ENCODE results near the gene PLCE1.

DNA sequence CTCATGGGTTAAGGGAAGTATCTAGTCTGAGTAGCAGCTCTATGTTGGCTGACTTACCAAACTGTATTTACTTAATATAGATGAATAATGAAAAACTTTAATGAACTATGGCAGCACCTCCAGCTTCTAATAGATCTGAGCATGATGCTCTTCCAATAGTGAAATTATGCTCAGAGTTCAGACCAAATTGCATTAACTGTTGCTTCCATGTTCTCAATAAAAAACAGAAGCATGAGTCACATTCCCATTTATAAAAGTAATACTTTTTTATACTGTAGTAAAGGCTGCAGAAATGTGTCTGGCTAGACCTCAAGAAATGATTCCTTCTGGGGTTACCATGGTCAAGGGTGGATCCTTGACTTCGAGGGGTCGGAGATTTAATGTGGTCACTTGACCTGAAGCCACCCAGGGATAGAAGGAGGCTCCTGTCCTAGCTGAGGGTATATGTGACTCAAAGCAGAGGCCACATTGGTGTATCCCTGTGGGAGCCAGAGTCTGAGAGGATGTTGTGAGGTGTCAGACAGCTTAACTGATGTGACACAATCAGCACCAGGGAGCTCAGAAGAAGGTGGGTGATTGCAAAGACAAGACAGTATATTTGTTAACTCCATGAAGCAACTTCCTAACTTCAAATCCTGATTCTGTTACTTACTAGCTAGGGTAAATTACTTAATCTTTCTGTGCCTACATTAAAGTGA lies 19.8 kb upstream of the PLCE1 start:
- TF ChIP-seq, protein P1, sequence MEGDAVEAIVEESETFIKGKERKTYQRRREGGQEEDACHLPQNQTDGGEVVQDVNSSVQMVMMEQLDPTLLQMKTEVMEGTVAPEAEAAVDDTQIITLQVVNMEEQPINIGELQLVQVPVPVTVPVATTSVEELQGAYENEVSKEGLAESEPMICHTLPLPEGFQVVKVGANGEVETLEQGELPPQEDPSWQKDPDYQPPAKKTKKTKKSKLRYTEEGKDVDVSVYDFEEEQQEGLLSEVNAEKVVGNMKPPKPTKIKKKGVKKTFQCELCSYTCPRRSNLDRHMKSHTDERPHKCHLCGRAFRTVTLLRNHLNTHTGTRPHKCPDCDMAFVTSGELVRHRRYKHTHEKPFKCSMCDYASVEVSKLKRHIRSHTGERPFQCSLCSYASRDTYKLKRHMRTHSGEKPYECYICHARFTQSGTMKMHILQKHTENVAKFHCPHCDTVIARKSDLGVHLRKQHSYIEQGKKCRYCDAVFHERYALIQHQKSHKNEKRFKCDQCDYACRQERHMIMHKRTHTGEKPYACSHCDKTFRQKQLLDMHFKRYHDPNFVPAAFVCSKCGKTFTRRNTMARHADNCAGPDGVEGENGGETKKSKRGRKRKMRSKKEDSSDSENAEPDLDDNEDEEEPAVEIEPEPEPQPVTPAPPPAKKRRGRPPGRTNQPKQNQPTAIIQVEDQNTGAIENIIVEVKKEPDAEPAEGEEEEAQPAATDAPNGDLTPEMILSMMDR (IDR thresholded peaks at IDR 0.05): no peak
- TF ChIP-seq RCOR1 (IDR thresholded peaks at IDR 0.05; ENCODE audit: low read depth, low read length) (no peak), POLR2A (IDR thresholded peaks at IDR 0.05; ENCODE audit: low read length) (no peak), NFE2L2 (conservative IDR thresholded peaks at IDR 0.05; ENCODE audit: low read length) (no peak), FOSL2 (IDR thresholded peaks at IDR 0.05) (no peak), FOSL2 (CRISPR knock-in tag; IDR thresholded peaks at IDR 0.05) (no peak), MYC (IDR thresholded peaks at IDR 0.05; ENCODE audit: borderline replicate concordance, low read length) (no peak), RAD21 (conservative IDR thresholded peaks at IDR 0.05 in 1 of 2, IDR thresholded peaks at IDR 0.05 in 1 of 2) (no peak), BHLHE40 (IDR thresholded peaks at IDR 0.05; ENCODE audit: low read depth, low read length) (no peak), NR3C1 (IDR thresholded peaks at IDR 0.05) (no peak)
- TF ChIP-seq, protein P2, sequence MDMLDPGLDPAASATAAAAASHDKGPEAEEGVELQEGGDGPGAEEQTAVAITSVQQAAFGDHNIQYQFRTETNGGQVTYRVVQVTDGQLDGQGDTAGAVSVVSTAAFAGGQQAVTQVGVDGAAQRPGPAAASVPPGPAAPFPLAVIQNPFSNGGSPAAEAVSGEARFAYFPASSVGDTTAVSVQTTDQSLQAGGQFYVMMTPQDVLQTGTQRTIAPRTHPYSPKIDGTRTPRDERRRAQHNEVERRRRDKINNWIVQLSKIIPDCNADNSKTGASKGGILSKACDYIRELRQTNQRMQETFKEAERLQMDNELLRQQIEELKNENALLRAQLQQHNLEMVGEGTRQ (IDR thresholded peaks at IDR 0.05): no peak
- TF ChIP-seq, protein P3, sequence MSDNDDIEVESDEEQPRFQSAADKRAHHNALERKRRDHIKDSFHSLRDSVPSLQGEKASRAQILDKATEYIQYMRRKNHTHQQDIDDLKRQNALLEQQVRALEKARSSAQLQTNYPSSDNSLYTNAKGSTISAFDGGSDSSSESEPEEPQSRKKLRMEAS (IDR thresholded peaks at IDR 0.05): no peak
- TF ChIP-seq, protein P4, sequence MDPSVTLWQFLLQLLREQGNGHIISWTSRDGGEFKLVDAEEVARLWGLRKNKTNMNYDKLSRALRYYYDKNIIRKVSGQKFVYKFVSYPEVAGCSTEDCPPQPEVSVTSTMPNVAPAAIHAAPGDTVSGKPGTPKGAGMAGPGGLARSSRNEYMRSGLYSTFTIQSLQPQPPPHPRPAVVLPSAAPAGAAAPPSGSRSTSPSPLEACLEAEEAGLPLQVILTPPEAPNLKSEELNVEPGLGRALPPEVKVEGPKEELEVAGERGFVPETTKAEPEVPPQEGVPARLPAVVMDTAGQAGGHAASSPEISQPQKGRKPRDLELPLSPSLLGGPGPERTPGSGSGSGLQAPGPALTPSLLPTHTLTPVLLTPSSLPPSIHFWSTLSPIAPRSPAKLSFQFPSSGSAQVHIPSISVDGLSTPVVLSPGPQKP (IDR thresholded peaks at IDR 0.05; ENCODE audit: low read depth, low read length): no peak
